Activated CD8-positive, alpha-beta memory T cell treated with anti-CD3 and anti-CD28 coated beads, Interleukin-2, amount 50 U/mL, for 24 hours (primary cell): ENCODE results near the gene AQP6.
"Not testable (repeated sequence)": the region's sequence is repeated elsewhere in the genome, so short reads cannot be mapped to it uniquely, and the experiment has no call there.

Experiments used
- DNase-seq: peaks from one replicate; pipeline ENCODE4 v3.0.0-alpha.2; 2020; ENCODE audit errors: extremely low read depth

Gene AQP6

GRCh38 chr12:49989400-49989799, 16.7 kb downstream of the AQP6 start:
- DNase-seq, result not testable (repeated sequence)

GRCh38 chr12:49990273-49990672, 17.5 kb downstream of the AQP6 start:
- no peak for DNase-seq

GRCh38 chr12:49998453-49998852, 25.7 kb downstream of the AQP6 start:
- DNase-seq, result no peak

GRCh38 chr12:50003595-50003994, 30.8 kb downstream of the AQP6 start:
- DNase-seq, result no peak

GRCh38 chr12:50004696-50005095, 31.9 kb downstream of the AQP6 start:
- DNase-seq, result no peak

- DNase-seq, result no peak
These were observed 32.4 kb downstream of the AQP6 start for GRCh38 chr12:50005175-50005574.

GRCh38 chr12:50006280-50006679, 33.5 kb downstream of the AQP6 start:
- no peak for DNase-seq

- no peak for DNase-seq
These were observed 34.2 kb downstream of the AQP6 start for GRCh38 chr12:50006754-50007442.

- no peak for DNase-seq
These were observed 40.8 kb downstream of the AQP6 start for GRCh38 chr12:50013361-50014147.

GRCh38 chr12:50014342-50014741, 41.6 kb downstream of the AQP6 start:
- DNase-seq, result no peak

- no peak for DNase-seq
These were observed 44.0 kb downstream of the AQP6 start for GRCh38 chr12:50016501-50017475.

GRCh38 chr12:50017641-50018040, 44.9 kb downstream of the AQP6 start:
- DNase-seq, result no peak

- DNase-seq, result no peak
These were observed 45.4 kb downstream of the AQP6 start for GRCh38 chr12:50018154-50018553.

GRCh38 chr12:50018968-50019367, 46.2 kb downstream of the AQP6 start:
- DNase-seq, result no peak

- DNase-seq, result no peak
These were observed 46.8 kb downstream of the AQP6 start for GRCh38 chr12:50019524-50019923.

GRCh38 chr12:50021031-50021430, 48.3 kb downstream of the AQP6 start:
- DNase-seq, result no peak

- no peak for DNase-seq
These were observed 50.2 kb downstream of the AQP6 start for GRCh38 chr12:50022903-50023302.

- DNase-seq, result no peak
These were observed 51.5 kb downstream of the AQP6 start for GRCh38 chr12:50024227-50024626.

GRCh38 chr12:50024805-50025186, 52.0 kb downstream of the AQP6 start:
- DNase-seq, result no peak

- DNase-seq, result peak; percentile 92
These were observed 52.7 kb downstream of the AQP6 start, which contains the start of gene RACGAP1 for GRCh38 chr12:50025187-50026059. Gene RACGAP1, minus strand, starts transcription at chr12:50025494. Its CDS starts 8,779 bp downstream, at chr12:50016715.

- DNase-seq, result no peak
These were observed 53.9 kb downstream of the AQP6 start for GRCh38 chr12:50026691-50027090.
